ENCODE results near the gene PICK1. TPM values are rescaled to one million over a fixed set of nuclear protein-coding genes. Genes with fewer than 3 reads are reported as not detected.

Gene PICK1
- total and polyA plus RNA-seq, 2 of the 13 experiments (the other 11 are each of a cell fraction or from before 2014, with no cell fraction given), result 19.3 to 25.3 TPM

- WGBS (ENCODE audit: low lambda C conversion rate), result 72% methylated on average over 21 of the region's 46 CpGs
Observed at GRCh38 chr22:38038890-38039812, 18.1 kb upstream of the PICK1 start.

More at GRCh38 chr22:38038890-38039812, 18.1 kb upstream of the PICK1 start:
- H3K36me3 ChIP-seq (replicated peaks in 1 of 2; ENCODE audit: control insufficient read depth in 1 of 2, insufficient read depth in 2 of 2, low read length in 2 of 2), result no peaks in the 10 kb centered on the region
- H3K27ac ChIP-seq (ENCODE audit: extremely low read length, insufficient read depth, low read length), result no peak overlapping the region
- ATAC-seq (no peak), DNase-seq (ENCODE audit: low spot score) (no peak), FAIRE-seq (no peak)
- no peaks in the 10 kb centered on the region for H4K20me1 ChIP-seq (ENCODE audit: insufficient read depth, low read length)
- no peak overlapping the region for H3K4me3 ChIP-seq (replicated peaks in 1 of 3; ENCODE audit: insufficient read depth in 1 of 3, low read depth in 2 of 3, low read length in 3 of 3)
- TF ChIP-seq HNRNPL (IDR thresholded peaks at IDR 0.05; ENCODE audit: low read depth, low read length) (no peak), ZBTB46 (CRISPR knock-in tag; IDR thresholded peaks at IDR 0.05; ENCODE audit: borderline replicate concordance) (no peak), MAFK (conservative IDR thresholded peaks at IDR 0.05 in 1 of 2, IDR thresholded peaks at IDR 0.05 in 1 of 2; ENCODE audit: low read length in 2 of 2) (no peak), SIN3A (IDR thresholded peaks at IDR 0.05; ENCODE audit: borderline replicate concordance, low read depth, low read length) (no peak), ZBTB33 (CRISPR knock-in tag; IDR thresholded peaks at IDR 0.05) (peak; percentile 63; the same call in 1 of the 2 replicates), MXD4 (CRISPR knock-in tag; IDR thresholded peaks at IDR 0.05) (no peak), ZNF564 (CRISPR knock-in tag; IDR thresholded peaks at IDR 0.05) (no peak)
- TF ChIP-seq, protein P1, sequence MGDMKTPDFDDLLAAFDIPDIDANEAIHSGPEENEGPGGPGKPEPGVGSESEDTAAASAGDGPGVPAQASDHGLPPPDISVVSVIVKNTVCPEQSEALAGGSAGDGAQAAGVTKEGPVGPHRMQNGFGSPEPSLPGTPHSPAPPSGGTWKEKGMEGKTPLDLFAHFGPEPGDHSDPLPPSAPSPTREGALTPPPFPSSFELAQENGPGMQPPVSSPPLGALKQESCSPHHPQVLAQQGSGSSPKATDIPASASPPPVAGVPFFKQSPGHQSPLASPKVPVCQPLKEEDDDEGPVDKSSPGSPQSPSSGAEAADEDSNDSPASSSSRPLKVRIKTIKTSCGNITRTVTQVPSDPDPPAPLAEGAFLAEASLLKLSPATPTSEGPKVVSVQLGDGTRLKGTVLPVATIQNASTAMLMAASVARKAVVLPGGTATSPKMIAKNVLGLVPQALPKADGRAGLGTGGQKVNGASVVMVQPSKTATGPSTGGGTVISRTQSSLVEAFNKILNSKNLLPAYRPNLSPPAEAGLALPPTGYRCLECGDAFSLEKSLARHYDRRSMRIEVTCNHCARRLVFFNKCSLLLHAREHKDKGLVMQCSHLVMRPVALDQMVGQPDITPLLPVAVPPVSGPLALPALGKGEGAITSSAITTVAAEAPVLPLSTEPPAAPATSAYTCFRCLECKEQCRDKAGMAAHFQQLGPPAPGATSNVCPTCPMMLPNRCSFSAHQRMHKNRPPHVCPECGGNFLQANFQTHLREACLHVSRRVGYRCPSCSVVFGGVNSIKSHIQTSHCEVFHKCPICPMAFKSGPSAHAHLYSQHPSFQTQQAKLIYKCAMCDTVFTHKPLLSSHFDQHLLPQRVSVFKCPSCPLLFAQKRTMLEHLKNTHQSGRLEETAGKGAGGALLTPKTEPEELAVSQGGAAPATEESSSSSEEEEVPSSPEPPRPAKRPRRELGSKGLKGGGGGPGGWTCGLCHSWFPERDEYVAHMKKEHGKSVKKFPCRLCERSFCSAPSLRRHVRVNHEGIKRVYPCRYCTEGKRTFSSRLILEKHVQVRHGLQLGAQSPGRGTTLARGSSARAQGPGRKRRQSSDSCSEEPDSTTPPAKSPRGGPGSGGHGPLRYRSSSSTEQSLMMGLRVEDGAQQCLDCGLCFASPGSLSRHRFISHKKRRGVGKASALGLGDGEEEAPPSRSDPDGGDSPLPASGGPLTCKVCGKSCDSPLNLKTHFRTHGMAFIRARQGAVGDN (CRISPR knock-in tag; IDR thresholded peaks at IDR 0.05), result peak; percentile 14; the same call in 1 of the 2 replicates
- H3K9ac ChIP-seq (ENCODE audit: insufficient read depth, low read depth, low read length), result no peak overlapping the region
- no peaks in the 10 kb centered on the region for H3K79me2 ChIP-seq (ENCODE audit: insufficient read depth, low read length)
- no peak overlapping the region for H3K4me2 ChIP-seq (ENCODE audit: low read depth, low read length)
- in situ Hi-C loops (cut with HindIII; ENCODE audit: extremely low pct_ligation_motif_present, low pct_unique_long_range_greater_than_20kb) (no loop called here), intact Hi-C loops (cut with micrococcal nuclease; ENCODE audit: unreplicated experiment) (no loop called here)
- no TSS peak for BruUV-seq (replicated peaks)
- no peaks in the 10 kb centered on the region for H3K9me3 ChIP-seq (ENCODE audit: low read length)
- peaks cover 55% of the 10 kb centered on the region for H3K4me1 ChIP-seq (ENCODE audit: insufficient read depth, low read length)
- H2AFZ ChIP-seq (ENCODE audit: low read length), result no peak overlapping the region
- ChIA-PET POLR2A (no interaction called here), CTCF (ENCODE audit: low intra/inter-chr PET ratio, low total read pairs) (no interaction called here)
- H3K27me3 ChIP-seq (ENCODE audit: control insufficient read depth in 1 of 2, insufficient read depth in 2 of 2, low read length in 2 of 2), result peaks cover 1 to 36% of the 10 kb centered on the region in 2 experiments; a peak in 3 of 5 replicates

Data from HepG2 (cell line).